ENCODE results near the gene SIGLEC9. TPM values are rescaled to one million over a fixed set of nuclear protein-coding genes. Genes with fewer than 3 reads are reported as not detected.

The SIGLEC9 gene
- total RNA-seq, 1 experiment from 2014 or later, result not detected

GRCh38 chr19:51098365-51099046 is 26.2 kb upstream of the SIGLEC9 start:
- H3K27ac ChIP-seq (ENCODE audit: low read depth, low read length), result no peak overlapping the region
- DNase-seq (ENCODE audit: low read depth, low spot score) (no peak), ATAC-seq (no peak)
- no peak overlapping the region for H2AFZ ChIP-seq (ENCODE audit: low read depth, low read length, poor library complexity, severe bottlenecking)
- no peak overlapping the region for H3K9ac ChIP-seq (ENCODE audit: low read length)
- POLR2A ChIA-PET, result no interaction called here
- no peaks in the 10 kb centered on the region for H3K9me3 ChIP-seq (ENCODE audit: control insufficient read depth in 1 of 2, insufficient read depth in 1 of 2, low read depth in 1 of 2, low read length in 2 of 2)
- TF ChIP-seq CBX3 (IDR thresholded peaks at IDR 0.05; ENCODE audit: low read depth), result no peak
- TF ChIP-seq ZFX (IDR thresholded peaks at IDR 0.05), result no peak
- no peak for TF ChIP-seq ZNF274 (IDR thresholded peaks at IDR 0.05; ENCODE audit: low read depth, low read length)
- TF ChIP-seq JUND (IDR thresholded peaks at IDR 0.05), result no peak
- no peak for TF ChIP-seq CTCF (IDR thresholded peaks at IDR 0.05 in 2 of 3, conservative IDR thresholded peaks at IDR 0.05 in 1 of 3; ENCODE audit: borderline replicate concordance in 1 of 3, insufficient read depth in 1 of 3, low read depth in 2 of 3, low read length in 2 of 3)
- no peak for TF ChIP-seq YY1 (IDR thresholded peaks at IDR 0.05; ENCODE audit: extremely low read depth, insufficient replicate concordance, low read depth, low read length)
- TF ChIP-seq EZH2phosphoT487 (IDR thresholded peaks at IDR 0.05; ENCODE audit: borderline replicate concordance), result no peak
- TF ChIP-seq RAD21 (IDR thresholded peaks at IDR 0.05; ENCODE audit: low read depth), result no peak
- TF ChIP-seq, protein P1, sequence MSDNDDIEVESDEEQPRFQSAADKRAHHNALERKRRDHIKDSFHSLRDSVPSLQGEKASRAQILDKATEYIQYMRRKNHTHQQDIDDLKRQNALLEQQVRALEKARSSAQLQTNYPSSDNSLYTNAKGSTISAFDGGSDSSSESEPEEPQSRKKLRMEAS (IDR thresholded peaks at IDR 0.05), result no peak
- TF ChIP-seq POLR2A (IDR thresholded peaks at IDR 0.05; ENCODE audit: borderline replicate concordance, extremely low read depth, insufficient read depth, insufficient read length), result no peak
- no peak for TF ChIP-seq EZH2 (IDR thresholded peaks at IDR 0.05)
- TF ChIP-seq CEBPB (IDR thresholded peaks at IDR 0.05; ENCODE audit: low read depth), result no peak
- TF ChIP-seq SRF (IDR thresholded peaks at IDR 0.05; ENCODE audit: low read depth), result no peak
- no peak for TF ChIP-seq ELF1 (IDR thresholded peaks at IDR 0.05; ENCODE audit: borderline replicate concordance, low read depth)
- no peak overlapping the region for H3K4me2 ChIP-seq (ENCODE audit: low read length)
- no peak overlapping the region for H3K4me3 ChIP-seq (replicated peaks in 1 of 2; ENCODE audit: low read depth in 1 of 2, low read length in 2 of 2)
- no peaks in the 10 kb centered on the region for H4K20me1 ChIP-seq (ENCODE audit: insufficient read depth)
- H3K9me2 ChIP-seq (ENCODE audit: insufficient read depth), result no peaks in the 10 kb centered on the region
- RAD21 ChIA-PET (ENCODE audit: low non-redundant PET in 1 of 2, low total read pairs in 2 of 2, uncharacterized antibody in 2 of 2, unreplicated experiment in 2 of 2), result no interaction called here
- intact Hi-C loops (cut with micrococcal nuclease), result loop anchor here (5.0 to 10.0 kb wide), 2 partner anchors 191 to 734 kb away; partner anchors contain the start of gene NAPSA
- peaks cover 6 to 12% of the 10 kb centered on the region in 2 experiments; a peak in 2 of 4 replicates for H3K36me3 ChIP-seq (ENCODE audit: control insufficient read depth in 1 of 2, insufficient read depth in 2 of 2, low read length in 2 of 2)
- BruUV-seq (replicated peaks), result no TSS peak
- H3K4me1 ChIP-seq (ENCODE audit: control insufficient read depth in 1 of 2, insufficient read depth in 2 of 2, low read length in 2 of 2), result peaks cover 0 to 6% of the 10 kb centered on the region in 2 experiments; a peak in 1 of 4 replicates
- peaks cover 9% of the 10 kb centered on the region; the same call in 1 of the 2 replicates for H3K79me2 ChIP-seq (ENCODE audit: insufficient read depth, low read length)
- CTCF ChIA-PET, result no interaction called here
- H3K27me3 ChIP-seq (ENCODE audit: insufficient read depth, low read length), result no peaks in the 10 kb centered on the region

All from HCT116 (cell line).